HCT116 (cell line): ENCODE measurements around the gene NFIX. TPM values are rescaled to one million over a fixed set of nuclear protein-coding genes. Genes with fewer than 3 reads are reported as not detected.

Source experiments
- ATAC-seq: fragments of 200-7000 bp; cut with Tn5 transposase; 2 replicates; pipeline ENCODE4 v1.9.1; 2020; ENCODE audit warnings: mild to moderate bottlenecking, moderate library complexity
- BruUV-seq: library from RNA; stranded (reverse); fragments of 400-500 nt; replicated peaks from 2 replicates; lab custom pipeline; 2021; lab: Mats Ljungman, UMichigan
- CTCF ChIA-PET: fragments of 300-600 bp; sonication (Branson Sonifier 250); formaldehyde crosslinking; loops from one replicate; lab custom pipeline; 2021; ENCODE audit warnings: antibody characterized with exemption; lab: Charles Lee
- POLR2A ChIA-PET: fragments of 300-600, 350-600 bp; sonication (Branson Sonifier 250); formaldehyde crosslinking; loops from one replicate; lab custom pipeline; 2021; ENCODE audit warnings: antibody characterized with exemption; lab: Charles Lee
- RAD21 ChIA-PET, 2 experiments: fragments of 300-600 bp; sonication (Branson Sonifier 250); formaldehyde crosslinking; loops; one replicate each; lab custom pipeline; 2023; ENCODE audit warnings: low total read pairs in 2 of 2; ENCODE audit not compliant: uncharacterized antibody in 2 of 2, unreplicated experiment in 2 of 2, low non-redundant PET in 1 of 2; lab: Charles Lee
- DNase-seq: peaks from one replicate; pipeline ENCODE4 v3.0.0-alpha.2; 2010; ENCODE audit warnings: low read depth, low spot score
- H2AFZ ChIP-seq: fragments of 200-600 bp; shearing (Covaris generic), sonication (generic); 2 replicates; pipeline ENCODE4 v1.6.1; 2017; ENCODE audit warnings: low read depth, mixed run types, mixed read lengths, antibody characterized with exemption, low read length; ENCODE audit not compliant: poor library complexity, severe bottlenecking
- H3K27ac ChIP-seq: 2 replicates; pipeline ENCODE4 v1.5.1; 2012; ENCODE audit warnings: low read depth, low read length
- H3K27me3 ChIP-seq: fragments of 200-600 bp; sonication (generic); 2 replicates; pipeline ENCODE4 v1.6.1; 2016; ENCODE audit warnings: mixed run types, low read length, mixed read lengths; ENCODE audit not compliant: insufficient read depth
- H3K36me3 ChIP-seq, 2 experiments: fragments of 200-500 bp in 1 of 2; fragments of 200-600 bp in 1 of 2; sonication (Bioruptor generic) in 1 of 2; sonication (generic) in 1 of 2; 2 replicates each; pipeline versions ENCODE4 v1.5.1 to v1.6.1; 2014 to 2016; ENCODE audit warnings: low read length in 2 of 2, inconsistent platforms in 1 of 2, mixed read lengths in 1 of 2, mixed run types in 1 of 2; ENCODE audit not compliant: insufficient read depth in 2 of 2, control insufficient read depth in 1 of 2
- H3K4me1 ChIP-seq, 2 experiments: fragments of 200-600 bp in 1 of 2; sonication (generic) in 1 of 2; 2 replicates each; pipeline versions ENCODE4 v1.5.1 to v1.6.1; 2012 to 2017; ENCODE audit warnings: low read length in 2 of 2, inconsistent platforms in 1 of 2, mild to moderate bottlenecking in 1 of 2, mixed read lengths in 1 of 2, mixed run types in 1 of 2, moderate library complexity in 1 of 2; ENCODE audit not compliant: insufficient read depth in 2 of 2, control insufficient read depth in 1 of 2
- H3K4me2 ChIP-seq: fragments of 200-600 bp; sonication (generic); 2 replicates; pipeline ENCODE4 v1.6.1; 2017; ENCODE audit warnings: mixed run types, low read length, mixed read lengths
- H3K4me3 ChIP-seq, 2 experiments: fragments of 200-600 bp in 1 of 2; sonication (generic) in 1 of 2; replicated peaks in 1 of 2; 2 replicates each; pipeline ENCODE4 v1.5.1; 2011 to 2016; ENCODE audit warnings: low read length in 2 of 2, control low read depth in 1 of 2, low read depth in 1 of 2, mild to moderate bottlenecking in 1 of 2, mixed read lengths in 1 of 2, mixed run types in 1 of 2
- H3K79me2 ChIP-seq: fragments of 200-600 bp; sonication (generic); 2 replicates; pipeline ENCODE4 v1.6.1; 2017; ENCODE audit warnings: mild to moderate bottlenecking, mixed run types, low read length, moderate library complexity, mixed read lengths; ENCODE audit not compliant: insufficient read depth
- H3K9ac ChIP-seq: fragments of 200-600 bp; sonication (generic); 2 replicates; pipeline ENCODE4 v1.6.1; 2016; ENCODE audit warnings: low read length, mixed read lengths
- H3K9me2 ChIP-seq: fragments of 200-600 bp; sonication (generic), shearing (Covaris generic); 2 replicates; pipeline ENCODE4 v1.6.1; 2017; ENCODE audit warnings: mixed run types, mild to moderate bottlenecking, moderate library complexity; ENCODE audit not compliant: insufficient read depth
- H3K9me3 ChIP-seq, 2 experiments: fragments of 200-500 bp in 1 of 2; fragments of 200-600 bp in 1 of 2; sonication (Bioruptor generic) in 1 of 2; sonication (generic) in 1 of 2; 2 replicates each; pipeline ENCODE4 v1.6.1; 2014 to 2017; ENCODE audit warnings: low read length in 2 of 2, mixed read lengths in 2 of 2, inconsistent platforms in 1 of 2, low read depth in 1 of 2, mild to moderate bottlenecking in 1 of 2, mixed run types in 1 of 2, moderate library complexity in 1 of 2; ENCODE audit not compliant: control insufficient read depth in 1 of 2, insufficient read depth in 1 of 2
- H4K20me1 ChIP-seq: fragments of 200-600 bp; sonication (generic), shearing (Covaris generic); 2 replicates; pipeline ENCODE4 v1.6.1; 2017; ENCODE audit warnings: mixed run types, mild to moderate bottlenecking, moderate library complexity; ENCODE audit not compliant: insufficient read depth
- CEBPB ChIP-seq: IDR thresholded peaks from 2 replicates; pipeline ENCODE4 v1.6.1; 2012; ENCODE audit warnings: low read depth
- EGR1 ChIP-seq: IDR thresholded peaks from 2 replicates; pipeline ENCODE4 v1.6.1; 2012; ENCODE audit warnings: low read depth
- ELF1 ChIP-seq: IDR thresholded peaks from 2 replicates; pipeline ENCODE4 v1.6.1; 2012; ENCODE audit warnings: low read depth, borderline replicate concordance
- EZH2 ChIP-seq: fragments of 200-600 bp; sonication (generic); IDR thresholded peaks from 2 replicates; pipeline ENCODE4 v1.6.1; 2017; ENCODE audit warnings: antibody characterized with exemption, mixed run types
- EZH2phosphoT487 ChIP-seq: fragments of 200-600 bp; IDR thresholded peaks from 2 replicates; pipeline ENCODE4 v1.6.1; 2018; ENCODE audit warnings: antibody characterized with exemption, borderline replicate concordance
- FOSL1 ChIP-seq: IDR thresholded peaks from 2 replicates; pipeline ENCODE4 v1.6.1; 2012; ENCODE audit warnings: low read depth
- JUND ChIP-seq: IDR thresholded peaks from 2 replicates; pipeline ENCODE4 v1.6.1; 2012
- MAX ChIP-seq: IDR thresholded peaks from 2 replicates; pipeline ENCODE4 v1.6.1; 2012
- POLR2A ChIP-seq: IDR thresholded peaks from 2 replicates; pipeline ENCODE4 v1.7.0; 2011; ENCODE audit warnings: borderline replicate concordance; ENCODE audit not compliant: insufficient read depth, insufficient read length; ENCODE audit errors: extremely low read depth
- RAD21 ChIP-seq: IDR thresholded peaks from 2 replicates; pipeline ENCODE4 v1.6.1; 2012; ENCODE audit warnings: low read depth, mild to moderate bottlenecking
- SIN3A ChIP-seq: IDR thresholded peaks from 2 replicates; pipeline ENCODE4 v1.6.1; 2012; ENCODE audit warnings: low read depth
- SRF ChIP-seq: IDR thresholded peaks from 2 replicates; pipeline ENCODE4 v1.6.1; 2012; ENCODE audit warnings: low read depth
- TCF7L2 ChIP-seq: IDR thresholded peaks from 2 replicates; pipeline ENCODE4 v1.7.0; 2011; ENCODE audit warnings: borderline replicate concordance, inconsistent platforms; ENCODE audit not compliant: insufficient read depth, insufficient read length; ENCODE audit errors: extremely low read depth
- ZFX ChIP-seq: fragments of 450-650 bp; IDR thresholded peaks from 2 replicates; pipeline ENCODE4 v1.6.1; 2017
- intact Hi-C: fragments of 100-400 bp; cut with micrococcal nuclease; formaldehyde crosslinking; loops from 2 replicates; pipeline ENCODE4 v1.10.0; 2022
- total RNA-seq: library from RNA; stranded (reverse); gene quantifications from one replicate; pipeline ENCODE4 v1.2.1, GENCODE V29; 2021; ENCODE audit not compliant: unreplicated experiment
- TF ChIP-seq, protein P1 (sequence below): IDR thresholded peaks from 2 replicates; pipeline ENCODE4 v1.6.1; 2012
- TF ChIP-seq, protein P2 (sequence below), 3 experiments: fragments of 200-600 bp in 1 of 3; sonication (generic) in 1 of 3; IDR thresholded peaks in 2 of 3; conservative IDR thresholded peaks in 1 of 3; 2 replicates each; pipeline ENCODE4 v1.5.1; 2012 to 2017; ENCODE audit warnings: low read depth in 2 of 3, low read length in 2 of 3, antibody characterized with exemption in 1 of 3, borderline replicate concordance in 1 of 3, control low read depth in 1 of 3, mild to moderate bottlenecking in 1 of 3, mixed read lengths in 1 of 3, mixed run types in 1 of 3, moderate library complexity in 1 of 3; ENCODE audit not compliant: insufficient read depth in 1 of 3

The NFIX gene
- total RNA-seq, 1 experiment from 2014 or later, result 34.8 TPM

- no peaks in the 10 kb centered on the region for H3K9me2 ChIP-seq
- no peaks in the 10 kb centered on the region for H4K20me1 ChIP-seq
- RAD21 ChIA-PET, result no interaction called here
- BruUV-seq, result no TSS peak
- H3K36me3 ChIP-seq, result no peaks in the 10 kb centered on the region
- H3K4me1 ChIP-seq, result peaks cover 16 to 23% of the 10 kb centered on the region in 2 experiments
- POLR2A ChIA-PET, result interaction anchor here (1.0 to 1.2 kb wide), 2 partner anchors 12 to 46 kb away, joined by 3 to 6 read pairs; no protein-coding TSS in a partner anchor
- TF ChIP-seq FOSL1, result no peak
- TF ChIP-seq ZFX, result no peak
- no peak for TF ChIP-seq EGR1
- TF ChIP-seq TCF7L2, result no peak
- TF ChIP-seq JUND, result no peak
- no peak overlapping the region for H3K9ac ChIP-seq
- H3K79me2 ChIP-seq, result no peaks in the 10 kb centered on the region
- H3K27me3 ChIP-seq, result no peaks in the 10 kb centered on the region
- CTCF ChIA-PET, result interaction anchor here (0.6 to 0.9 kb wide), 2 partner anchors 45 to 85 kb away, joined by 3 read pairs; no protein-coding TSS in a partner anchor
- H3K9me3 ChIP-seq, result no peaks in the 10 kb centered on the region
- intact Hi-C loops, result no loop called here
- DNase-seq, result no peak
- no peak overlapping the region for H2AFZ ChIP-seq
- no peak overlapping the region for H3K27ac ChIP-seq
- ATAC-seq, result no peak
- no peak overlapping the region for H3K4me2 ChIP-seq
- H3K4me3 ChIP-seq, result no peak overlapping the region
These were observed 13.9 kb downstream of the NFIX start for GRCh38 chr19:13008926-13009787.

DNA sequence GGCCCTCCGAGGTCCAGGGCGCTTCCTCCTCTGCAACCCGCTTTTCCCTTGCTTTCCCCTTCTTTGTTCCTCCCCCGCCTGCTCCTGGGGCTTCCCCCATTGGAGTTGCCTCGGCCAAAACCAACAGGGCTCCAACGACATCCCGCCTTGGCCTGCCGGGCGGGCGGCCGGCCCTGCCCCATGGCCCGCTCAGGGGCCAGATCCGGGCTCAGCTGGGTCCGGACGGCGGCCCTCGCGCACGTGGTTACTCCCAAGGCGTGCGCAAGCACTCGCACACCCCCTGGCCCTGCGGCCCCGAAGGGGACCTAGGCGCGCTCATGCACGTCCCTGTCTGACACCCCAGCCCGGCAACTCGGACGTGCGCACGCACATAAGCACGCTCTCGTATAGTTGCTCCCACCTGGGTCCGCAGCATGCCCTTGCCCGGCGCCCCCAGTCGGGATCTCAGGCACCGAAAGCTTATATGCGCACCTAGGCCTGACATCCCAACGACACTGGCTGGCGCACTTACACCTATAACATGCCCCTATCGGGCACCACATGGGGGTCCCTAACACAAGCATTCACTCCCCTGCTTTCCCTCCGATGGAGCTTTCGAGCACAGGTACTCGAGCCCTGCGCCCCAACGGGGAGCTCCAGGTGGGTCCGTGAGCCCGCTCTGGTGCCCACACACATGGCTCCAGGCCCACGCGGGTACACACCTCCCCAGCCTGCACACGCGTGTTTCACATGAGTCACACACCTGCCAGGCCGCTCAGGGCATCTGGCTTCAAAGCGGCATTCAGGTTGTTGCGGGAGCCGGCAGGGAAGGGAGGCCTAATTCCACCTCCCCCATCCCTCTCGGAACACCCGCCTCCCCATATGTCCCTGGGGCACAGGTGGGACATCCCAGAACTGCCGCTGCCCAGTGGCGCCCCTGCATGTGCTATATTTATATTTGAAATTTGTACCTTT, 15.0 kb downstream of the NFIX start:
- intact Hi-C loops, result no loop called here
- Histone ChIP-seq H3K27me3 (no peaks in the 10 kb centered on the region), H3K9me3 (no peaks in the 10 kb centered on the region), H3K79me2 (no peaks in the 10 kb centered on the region), H3K4me1 (peaks cover 16 to 23% of the 10 kb centered on the region in 2 experiments), H3K4me3 (no peak overlapping the region), H2AFZ (no peak overlapping the region), H3K27ac (no peak overlapping the region), H3K9me2 (no peaks in the 10 kb centered on the region), H4K20me1 (no peaks in the 10 kb centered on the region), H3K9ac (no peak overlapping the region), H3K4me2 (no peak overlapping the region), H3K36me3 (no peaks in the 10 kb centered on the region)
- POLR2A ChIA-PET, result interaction anchor here (0.8 kb wide), 1 partner anchor 50 kb away, joined by 5 read pairs; no protein-coding TSS in a partner anchor
- no peak for DNase-seq
- no peak for ATAC-seq
- CTCF ChIA-PET, result no interaction called here
- BruUV-seq, result no TSS peak
- TF ChIP-seq CEBPB, result no peak
- TF ChIP-seq EGR1, result no peak
- TF ChIP-seq ELF1, result no peak
- no peak for TF ChIP-seq MAX
- TF ChIP-seq JUND, result no peak
- TF ChIP-seq, protein P1, sequence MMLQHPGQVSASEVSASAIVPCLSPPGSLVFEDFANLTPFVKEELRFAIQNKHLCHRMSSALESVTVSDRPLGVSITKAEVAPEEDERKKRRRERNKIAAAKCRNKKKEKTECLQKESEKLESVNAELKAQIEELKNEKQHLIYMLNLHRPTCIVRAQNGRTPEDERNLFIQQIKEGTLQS, result no peak
- no peak for TF ChIP-seq ZFX
- TF ChIP-seq EZH2, result no peak
- TF ChIP-seq SIN3A, result no peak
- TF ChIP-seq, protein P2, sequence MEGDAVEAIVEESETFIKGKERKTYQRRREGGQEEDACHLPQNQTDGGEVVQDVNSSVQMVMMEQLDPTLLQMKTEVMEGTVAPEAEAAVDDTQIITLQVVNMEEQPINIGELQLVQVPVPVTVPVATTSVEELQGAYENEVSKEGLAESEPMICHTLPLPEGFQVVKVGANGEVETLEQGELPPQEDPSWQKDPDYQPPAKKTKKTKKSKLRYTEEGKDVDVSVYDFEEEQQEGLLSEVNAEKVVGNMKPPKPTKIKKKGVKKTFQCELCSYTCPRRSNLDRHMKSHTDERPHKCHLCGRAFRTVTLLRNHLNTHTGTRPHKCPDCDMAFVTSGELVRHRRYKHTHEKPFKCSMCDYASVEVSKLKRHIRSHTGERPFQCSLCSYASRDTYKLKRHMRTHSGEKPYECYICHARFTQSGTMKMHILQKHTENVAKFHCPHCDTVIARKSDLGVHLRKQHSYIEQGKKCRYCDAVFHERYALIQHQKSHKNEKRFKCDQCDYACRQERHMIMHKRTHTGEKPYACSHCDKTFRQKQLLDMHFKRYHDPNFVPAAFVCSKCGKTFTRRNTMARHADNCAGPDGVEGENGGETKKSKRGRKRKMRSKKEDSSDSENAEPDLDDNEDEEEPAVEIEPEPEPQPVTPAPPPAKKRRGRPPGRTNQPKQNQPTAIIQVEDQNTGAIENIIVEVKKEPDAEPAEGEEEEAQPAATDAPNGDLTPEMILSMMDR (IDR thresholded peaks at IDR 0.05 in 2 of 3, conservative IDR thresholded peaks at IDR 0.05 in 1 of 3; ENCODE audit: borderline replicate concordance in 1 of 3, insufficient read depth in 1 of 3, low read depth in 2 of 3, low read length in 2 of 3), result no peak
- no peak for TF ChIP-seq RAD21
- no peak for TF ChIP-seq EZH2phosphoT487
- no peak for TF ChIP-seq POLR2A
- TF ChIP-seq SRF, result no peak
- RAD21 ChIA-PET, result no interaction called here
